Body of pancreas (tissue), 4 donors: Measurements from ENCODE around the gene CAPZA2. TPM values are rescaled to one million over a fixed set of nuclear protein-coding genes. Genes with fewer than 3 reads are reported as not detected.

Experiments used
- ATAC-seq: fragments of 150-250 bp; one replicate; pipeline ENCODE4 v1.9.1; 2016
- DNase-seq, 4 donors: peaks; one replicate each; pipeline ENCODE4 v3.0.0-alpha.2; 2019
- H3K27ac ChIP-seq, 4 donors: fragments of 200-600 bp; sonication (generic); 1 replicate in 3 of 4; 2 replicates in 1 of 4; pipeline versions ENCODE4 v1.5.1 to v1.6.1; 2016 to 2019; ENCODE audit warnings: mild to moderate bottlenecking in 1 of 4, mixed read lengths in 1 of 4, moderate library complexity in 1 of 4
- H3K27me3 ChIP-seq, 2 donors: fragments of 200-600 bp; sonication (generic); one replicate each; pipeline ENCODE4 v1.6.0; 2016; ENCODE audit warnings: mild to moderate bottlenecking in 1 of 2
- H3K36me3 ChIP-seq, 2 donors: fragments of 200-600 bp; sonication (generic); replicated peaks in 1 of 2; 2 replicates each; pipeline ENCODE4 v1.5.1; 2016; ENCODE audit warnings: low read depth in 2 of 2; ENCODE audit not compliant: insufficient read depth in 1 of 2
- H3K4me1 ChIP-seq: fragments of 200-600 bp; sonication (generic); one replicate; pipeline ENCODE4 v1.6.0; 2016
- H3K4me3 ChIP-seq, 2 donors: fragments of 200-600 bp; sonication (generic); 1 replicate in 1 of 2; 2 replicates in 1 of 2; pipeline ENCODE4 v1.5.1; 2016 to 2019
- H3K9me3 ChIP-seq, 3 donors: fragments of 200-600 bp; sonication (generic); 1 replicate in 2 of 3; 2 replicates in 1 of 3; pipeline ENCODE4 v1.5.1; 2016
- POLR2A ChIP-seq, 3 donors: fragments of 450-650 bp; IDR thresholded peaks; one replicate each; pipeline ENCODE4 v1.6.1; 2016; ENCODE audit warnings: antibody characterized with exemption in 3 of 3, mild to moderate bottlenecking in 2 of 3
- WGBS, 2 donors: methylation state at CpG; one replicate each; pipeline ENCODE4 v1.1.5; 2017; 5-methylcytosine and 5-hydroxymethylcytosine counted together
- intact Hi-C: fragments of 100-400 bp; cut with DNase I; formaldehyde crosslinking; loops from one replicate; pipeline ENCODE4 v1.15.1; 2023
- total RNA-seq, 2 donors: library from RNA; depleted of rRNA; stranded (reverse); fragments of >200 nt; gene quantifications; one replicate each; pipeline ENCODE4 v1.1.0, GENCODE V29; 2016
- TF ChIP-seq, protein P1 (sequence below), 7 experiments: fragments of 450-650 bp in 4 of 7; fragments of 200-600 bp in 3 of 7; sonication (generic) in 3 of 7; IDR thresholded peaks; one replicate each; pipeline ENCODE4 v1.5.1; 2016 to 2019; ENCODE audit warnings: antibody characterized with exemption in 7 of 7

CAPZA2 gene
- total RNA-seq, 2 donors from 2014 or later, result 53.1 to 53.4 TPM

DNA sequence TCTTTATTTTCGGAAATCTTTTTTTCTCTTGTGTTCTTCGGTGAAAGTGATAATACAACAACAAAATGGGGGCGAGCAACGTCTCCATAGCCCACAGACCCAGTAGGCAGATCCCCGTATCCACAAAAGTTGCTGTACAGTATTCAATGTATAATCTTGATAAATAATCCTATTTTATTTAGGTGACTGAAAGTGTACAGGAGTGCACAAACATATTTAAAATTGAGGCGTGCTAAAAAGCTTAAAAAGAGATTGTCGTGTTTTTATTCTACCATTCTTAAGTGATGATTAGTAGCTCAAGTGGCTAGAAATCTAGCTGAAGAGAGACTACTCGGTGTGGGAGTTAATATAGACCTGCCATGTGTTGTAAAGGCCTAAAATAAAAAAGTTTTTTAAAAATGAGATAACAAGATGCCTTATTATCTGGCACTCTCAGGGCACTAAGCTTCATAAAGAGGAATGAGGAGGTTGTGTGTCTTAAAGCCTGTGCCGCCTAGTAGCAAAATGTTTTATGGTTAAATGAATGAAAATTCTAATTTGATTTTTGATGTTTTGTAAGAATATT is 1.6 kb downstream of the CAPZA2 start:
- no peak for TF ChIP-seq POLR2A (IDR thresholded peaks at IDR 0.05)
- TF ChIP-seq, protein P1, sequence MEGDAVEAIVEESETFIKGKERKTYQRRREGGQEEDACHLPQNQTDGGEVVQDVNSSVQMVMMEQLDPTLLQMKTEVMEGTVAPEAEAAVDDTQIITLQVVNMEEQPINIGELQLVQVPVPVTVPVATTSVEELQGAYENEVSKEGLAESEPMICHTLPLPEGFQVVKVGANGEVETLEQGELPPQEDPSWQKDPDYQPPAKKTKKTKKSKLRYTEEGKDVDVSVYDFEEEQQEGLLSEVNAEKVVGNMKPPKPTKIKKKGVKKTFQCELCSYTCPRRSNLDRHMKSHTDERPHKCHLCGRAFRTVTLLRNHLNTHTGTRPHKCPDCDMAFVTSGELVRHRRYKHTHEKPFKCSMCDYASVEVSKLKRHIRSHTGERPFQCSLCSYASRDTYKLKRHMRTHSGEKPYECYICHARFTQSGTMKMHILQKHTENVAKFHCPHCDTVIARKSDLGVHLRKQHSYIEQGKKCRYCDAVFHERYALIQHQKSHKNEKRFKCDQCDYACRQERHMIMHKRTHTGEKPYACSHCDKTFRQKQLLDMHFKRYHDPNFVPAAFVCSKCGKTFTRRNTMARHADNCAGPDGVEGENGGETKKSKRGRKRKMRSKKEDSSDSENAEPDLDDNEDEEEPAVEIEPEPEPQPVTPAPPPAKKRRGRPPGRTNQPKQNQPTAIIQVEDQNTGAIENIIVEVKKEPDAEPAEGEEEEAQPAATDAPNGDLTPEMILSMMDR (IDR thresholded peaks at IDR 0.05), result no peak
- ATAC-seq, result no peak
- intact Hi-C loops, result no loop called here
- no peaks in the 10 kb centered on the region for H3K27me3 ChIP-seq
- peaks cover 20% of the 10 kb centered on the region for H3K4me1 ChIP-seq
- peak overlapping the region in 1 of 2 donors; percentile 86 for H3K4me3 ChIP-seq
- DNase-seq, result no peak
- no peaks in the 10 kb centered on the region for H3K9me3 ChIP-seq
- H3K27ac ChIP-seq, result peak overlapping the region in 1 of 4 donors; percentile 98
- H3K36me3 ChIP-seq, result no peaks in the 10 kb centered on the region
- 26 to 30% methylated on average over 9 of the region's 9 CpGs for WGBS, 2 donors

DNA sequence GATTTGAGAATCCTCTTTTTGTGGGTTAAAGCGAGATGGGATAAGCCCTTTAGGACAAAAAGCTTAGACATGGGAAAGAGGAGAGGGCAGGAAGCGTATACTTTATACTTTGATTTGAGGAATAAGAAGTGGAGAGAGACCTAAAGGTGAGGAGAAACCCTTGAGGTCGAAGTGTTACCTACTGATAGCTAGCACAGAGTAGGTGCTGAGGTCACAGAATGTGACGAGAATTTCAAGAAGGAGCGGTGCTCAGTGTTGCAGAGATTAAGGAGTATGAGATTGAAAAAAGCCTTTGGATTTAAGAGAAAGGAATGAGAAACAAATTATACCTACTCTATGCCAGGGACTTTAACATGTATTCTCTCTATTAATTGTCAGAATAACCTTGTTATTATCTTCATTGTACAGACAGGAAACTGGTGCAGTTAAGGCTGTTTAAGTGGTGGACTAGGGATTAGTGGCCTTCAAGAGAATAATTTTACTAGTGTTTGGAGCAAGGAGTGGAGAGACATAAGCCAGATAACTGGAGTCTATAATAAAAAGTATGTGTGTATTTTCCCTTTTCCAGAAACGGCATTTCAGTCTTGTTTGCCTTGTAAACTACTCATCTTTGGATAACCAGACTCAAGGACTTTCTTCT is 8.8 kb downstream of the CAPZA2 start:
- no peak for TF ChIP-seq POLR2A (IDR thresholded peaks at IDR 0.05)
- TF ChIP-seq, protein P1 (IDR thresholded peaks at IDR 0.05), result no peak
- Histone ChIP-seq H3K27me3 (no peaks in the 10 kb centered on the region), H3K9me3 (no peaks in the 10 kb centered on the region), H3K36me3 (no peaks in the 10 kb centered on the region), H3K4me3 (no peak overlapping the region), H3K4me1 (peaks cover 27% of the 10 kb centered on the region), H3K27ac (no peak overlapping the region)
- ATAC-seq, result no peak
- WGBS, 2 donors, result 77 to 81% methylated on average over 6 of the region's 6 CpGs
- intact Hi-C loops, result no loop called here
- no peak for DNase-seq

DNA sequence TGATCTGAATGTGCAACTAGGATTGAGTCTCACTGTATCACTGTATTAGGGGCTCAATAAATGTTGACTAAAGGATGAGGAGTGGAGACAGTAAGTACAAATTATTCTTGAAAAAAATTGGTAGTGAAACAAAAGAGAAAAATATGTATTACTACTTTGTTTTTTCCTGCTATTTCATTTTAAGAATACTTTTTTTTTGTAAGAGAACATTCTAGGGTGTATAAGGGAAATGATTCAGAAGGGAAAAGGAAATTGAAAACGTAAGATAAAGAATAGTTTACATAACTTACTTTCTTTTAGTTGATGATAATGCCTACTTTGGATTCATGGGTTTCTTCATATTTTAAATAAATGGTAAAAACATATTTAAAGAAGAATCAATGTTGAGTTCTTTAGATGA is 9.6 kb downstream of the CAPZA2 start:
- H3K4me1 ChIP-seq, result peaks cover 36% of the 10 kb centered on the region
- TF ChIP-seq, protein P1 (IDR thresholded peaks at IDR 0.05), result no peak
- TF ChIP-seq POLR2A (IDR thresholded peaks at IDR 0.05), result no peak

DNA sequence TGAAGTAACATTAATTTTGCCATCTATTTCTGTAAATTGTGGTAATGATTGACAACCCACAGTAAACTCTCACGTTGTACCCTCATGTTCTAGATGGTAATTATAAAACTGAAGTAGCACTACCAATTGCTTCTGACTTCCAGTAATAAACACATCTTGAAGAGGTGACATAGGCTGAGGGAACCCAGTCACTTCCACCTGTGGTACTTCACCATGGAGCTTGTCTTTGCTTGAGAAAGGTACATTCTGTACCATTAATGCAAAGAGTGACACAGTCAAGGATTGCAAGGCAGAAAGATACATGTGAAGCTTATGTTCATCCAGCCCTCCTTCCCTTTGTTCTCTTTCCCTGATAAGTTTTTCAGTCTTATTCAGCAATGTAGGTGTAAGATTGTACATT is 11.2 kb downstream of the CAPZA2 start:
- whole genome bisulfite sequencing, 2 donors, result 28 to 48% methylated on average over 1 of the region's 1 CpG
- no peak overlapping the region for H3K27ac ChIP-seq

More for the DNA sequence above, 9.6 kb downstream of the CAPZA2 start:
- Histone ChIP-seq H3K4me3 (no peak overlapping the region), H3K27ac (no peak overlapping the region), H3K36me3 (no peaks in the 10 kb centered on the region), H3K9me3 (no peaks in the 10 kb centered on the region), H3K27me3 (no peaks in the 10 kb centered on the region)
- intact Hi-C loops, result no loop called here
- DNase-seq, result no peak
- no peak for ATAC-seq
- 50 to 53% methylated on average over 1 of the region's 1 CpG for WGBS, 2 donors

More for the DNA sequence above, 11.2 kb downstream of the CAPZA2 start:
- TF ChIP-seq POLR2A (IDR thresholded peaks at IDR 0.05), result no peak
- TF ChIP-seq, protein P1 (IDR thresholded peaks at IDR 0.05), result no peak
- intact Hi-C loops, result no loop called here
- Histone ChIP-seq H3K4me1 (peaks cover 46% of the 10 kb centered on the region), H3K36me3 (no peaks in the 10 kb centered on the region), H3K27me3 (no peaks in the 10 kb centered on the region), H3K4me3 (no peak overlapping the region), H3K9me3 (no peaks in the 10 kb centered on the region)
- ATAC-seq, result no peak
- no peak for DNase-seq
